Measurements from ENCODE around the gene PLEKHA1.

Gene PLEKHA1

GRCh38 chr10:122477436-122477835 is 102.9 kb downstream of the PLEKHA1 start:
- Mint-ChIP-seq H3K9me3 (ENCODE audit: low read depth) (peaks cover 6% of the 10 kb centered on the region), H3K27me3 (peaks cover 3% of the 10 kb centered on the region), H3K36me3 (peaks cover 3% of the 10 kb centered on the region), H3K4me1 (ENCODE audit: low read depth) (peaks cover 12% of the 10 kb centered on the region), H3K27ac (no peak overlapping the region), H3K4me3 (no peak overlapping the region)

- Mint-ChIP-seq H3K27ac (no peak overlapping the region), H3K36me3 (peaks cover 5% of the 10 kb centered on the region)
These were observed 104.5 kb downstream of the PLEKHA1 start for GRCh38 chr10:122478971-122479370.

GRCh38 chr10:122480146-122480833 is 105.8 kb downstream of the PLEKHA1 start:
- H3K27ac Mint-ChIP-seq, result no peak overlapping the region
- H3K36me3 Mint-ChIP-seq, result peaks cover 5% of the 10 kb centered on the region
- peaks cover 3% of the 10 kb centered on the region for H3K27me3 Mint-ChIP-seq
- no peaks in the 10 kb centered on the region for H3K4me1 Mint-ChIP-seq (ENCODE audit: low read depth)
- H3K4me3 Mint-ChIP-seq, result no peak overlapping the region
- H3K9me3 Mint-ChIP-seq (ENCODE audit: low read depth), result peaks cover 6% of the 10 kb centered on the region

More at GRCh38 chr10:122478971-122479370, 104.5 kb downstream of the PLEKHA1 start:
- Mint-ChIP-seq H3K4me3 (no peak overlapping the region), H3K9me3 (ENCODE audit: low read depth) (peaks cover 6% of the 10 kb centered on the region), H3K27me3 (peaks cover 3% of the 10 kb centered on the region), H3K4me1 (ENCODE audit: low read depth) (peaks cover 8% of the 10 kb centered on the region)

GRCh38 chr10:122481296-122482056 is 107.0 kb downstream of the PLEKHA1 start:
- no peak overlapping the region for H3K27ac Mint-ChIP-seq
- H3K4me3 Mint-ChIP-seq, result no peak overlapping the region
- H3K36me3 Mint-ChIP-seq, result peaks cover 5% of the 10 kb centered on the region
- H3K27me3 Mint-ChIP-seq, result peaks cover 3% of the 10 kb centered on the region
- H3K4me1 Mint-ChIP-seq (ENCODE audit: low read depth), result no peaks in the 10 kb centered on the region
- peaks cover 6% of the 10 kb centered on the region for H3K9me3 Mint-ChIP-seq (ENCODE audit: low read depth)
